Upper lobe of left lung (tissue), 6 donors: ENCODE measurements around the gene HK2. TPM values are rescaled to one million over a fixed set of nuclear protein-coding genes. Genes with fewer than 3 reads are reported as not detected.

ENCODE experiments used
- ATAC-seq, 2 donors: fragments of 200-7000 bp; cut with Tn5 transposase; one replicate each; pipeline ENCODE4 v1.9.1; 2022; ENCODE audit warnings: mild to moderate bottlenecking in 2 of 2, moderate library complexity in 2 of 2; ENCODE audit not compliant: low FRiP score in 2 of 2
- DNase-seq, 2 donors: peaks; one replicate each; pipeline ENCODE4 v3.0.0-alpha.2; 2019 to 2020
- H3K27ac ChIP-seq, 4 donors: fragments of 200-600 bp; sonication (generic); one replicate each; pipeline ENCODE4 v1.5.1; 2016 to 2019
- H3K27me3 ChIP-seq, 4 donors: fragments of 200-600 bp; sonication (generic); one replicate each; pipeline ENCODE4 v1.5.1; 2017 to 2019
- H3K36me3 ChIP-seq, 4 donors: fragments of 200-600 bp; sonication (generic); one replicate each; pipeline ENCODE4 v1.5.1; 2016 to 2019
- H3K4me1 ChIP-seq, 4 donors: fragments of 200-600 bp; sonication (generic); one replicate each; pipeline ENCODE4 v1.5.1; 2018 to 2019
- H3K4me3 ChIP-seq, 4 donors: fragments of 200-600 bp; sonication (generic); one replicate each; pipeline ENCODE4 v1.5.1; 2017 to 2019; ENCODE audit warnings: mild to moderate bottlenecking in 2 of 4, moderate library complexity in 1 of 4
- H3K9me3 ChIP-seq, 4 donors: fragments of 200-600 bp; sonication (generic); one replicate each; pipeline ENCODE4 v1.5.1; 2018 to 2019
- EP300 ChIP-seq, 4 donors: sonication (generic); formaldehyde crosslinking; IDR thresholded peaks; one replicate each; pipeline ENCODE4 v1.5.1; 2017; ENCODE audit warnings: antibody characterized with exemption in 4 of 4, control low read depth in 2 of 4
- POLR2A ChIP-seq, 4 donors: fragments of 450-650 bp; IDR thresholded peaks; one replicate each; pipeline ENCODE4 v1.5.1; 2016 to 2017; ENCODE audit warnings: antibody characterized with exemption in 4 of 4, mild to moderate bottlenecking in 2 of 4
- POLR2AphosphoS5 ChIP-seq, 2 donors: sonication (generic); formaldehyde crosslinking; IDR thresholded peaks; one replicate each; pipeline ENCODE4 v1.5.1; 2017; ENCODE audit warnings: antibody characterized with exemption in 2 of 2
- WGBS, 2 donors: methylation state at CpG; one replicate each; pipeline ENCODE4 v1.1.5; 2017 to 2018; 5-methylcytosine and 5-hydroxymethylcytosine counted together
- total RNA-seq, 6 donors: library from RNA; depleted of rRNA in 4 of 6; stranded (reverse); fragments of >200 nt in 4 of 6; gene quantifications; one replicate each; pipeline versions ENCODE4 v1.1.0 to v1.2.1, GENCODE V29; 2016 to 2021
- TF ChIP-seq, protein P1 (sequence below), 6 experiments: fragments of 450-650 bp in 4 of 6; fragments of 200-600 bp in 2 of 6; sonication (generic) in 2 of 6; IDR thresholded peaks; one replicate each; pipeline ENCODE4 v1.5.1; 2016 to 2019; ENCODE audit warnings: antibody characterized with exemption in 6 of 6
- donor health status: DM: no; HTN: no; CAD: no; lungs with moderate emphysema.
- donor health status: DM: no; HTN: yes; CAD: no; lungs with severe emphysema.

HK2 gene
- total RNA-seq, 6 donors from 2014 or later: 29.0 to 98.8 (median 39.7) TPM

DNA sequence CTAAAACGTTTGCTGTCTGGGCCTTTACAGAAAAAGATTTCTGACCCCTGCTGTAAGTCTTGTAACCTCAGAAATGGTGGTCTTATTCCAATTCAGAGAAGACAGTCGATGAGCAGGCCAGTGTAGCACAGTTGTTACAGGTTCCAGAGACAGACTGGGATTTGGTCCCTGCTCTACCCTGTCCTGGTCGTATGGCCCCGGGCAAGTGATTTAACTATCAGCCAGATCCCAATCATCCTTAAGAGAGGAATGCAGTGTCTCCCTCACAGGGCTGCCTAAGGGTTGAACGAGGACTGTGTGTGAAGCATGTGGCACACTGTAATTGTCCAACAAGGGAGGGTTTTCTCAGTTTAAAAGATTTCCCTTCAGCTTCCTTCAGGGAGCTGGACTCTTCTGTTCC, 47.2 kb downstream of the HK2 start:
- Histone ChIP-seq H3K36me3 (peaks cover 24 to 59% (median 33%) of the 10 kb centered on the region in 4 donors), H3K27me3 (no peaks in the 10 kb centered on the region), H3K4me1 (peaks cover 0 to 3% (median under 1%) of the 10 kb centered on the region in 4 donors), H3K4me3 (no peak overlapping the region), H3K27ac (no peak overlapping the region), H3K9me3 (no peaks in the 10 kb centered on the region)
- no peak for ATAC-seq
- WGBS, 2 donors: 78% methylated on average over 5 of the region's 5 CpGs
- DNase-seq: no peak
- no peak for TF ChIP-seq EP300 (IDR thresholded peaks at IDR 0.05)
- TF ChIP-seq POLR2A (IDR thresholded peaks at IDR 0.05): no peak
- TF ChIP-seq, protein P1, sequence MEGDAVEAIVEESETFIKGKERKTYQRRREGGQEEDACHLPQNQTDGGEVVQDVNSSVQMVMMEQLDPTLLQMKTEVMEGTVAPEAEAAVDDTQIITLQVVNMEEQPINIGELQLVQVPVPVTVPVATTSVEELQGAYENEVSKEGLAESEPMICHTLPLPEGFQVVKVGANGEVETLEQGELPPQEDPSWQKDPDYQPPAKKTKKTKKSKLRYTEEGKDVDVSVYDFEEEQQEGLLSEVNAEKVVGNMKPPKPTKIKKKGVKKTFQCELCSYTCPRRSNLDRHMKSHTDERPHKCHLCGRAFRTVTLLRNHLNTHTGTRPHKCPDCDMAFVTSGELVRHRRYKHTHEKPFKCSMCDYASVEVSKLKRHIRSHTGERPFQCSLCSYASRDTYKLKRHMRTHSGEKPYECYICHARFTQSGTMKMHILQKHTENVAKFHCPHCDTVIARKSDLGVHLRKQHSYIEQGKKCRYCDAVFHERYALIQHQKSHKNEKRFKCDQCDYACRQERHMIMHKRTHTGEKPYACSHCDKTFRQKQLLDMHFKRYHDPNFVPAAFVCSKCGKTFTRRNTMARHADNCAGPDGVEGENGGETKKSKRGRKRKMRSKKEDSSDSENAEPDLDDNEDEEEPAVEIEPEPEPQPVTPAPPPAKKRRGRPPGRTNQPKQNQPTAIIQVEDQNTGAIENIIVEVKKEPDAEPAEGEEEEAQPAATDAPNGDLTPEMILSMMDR (IDR thresholded peaks at IDR 0.05): no peak
- no peak for TF ChIP-seq POLR2AphosphoS5 (IDR thresholded peaks at IDR 0.05)

DNA sequence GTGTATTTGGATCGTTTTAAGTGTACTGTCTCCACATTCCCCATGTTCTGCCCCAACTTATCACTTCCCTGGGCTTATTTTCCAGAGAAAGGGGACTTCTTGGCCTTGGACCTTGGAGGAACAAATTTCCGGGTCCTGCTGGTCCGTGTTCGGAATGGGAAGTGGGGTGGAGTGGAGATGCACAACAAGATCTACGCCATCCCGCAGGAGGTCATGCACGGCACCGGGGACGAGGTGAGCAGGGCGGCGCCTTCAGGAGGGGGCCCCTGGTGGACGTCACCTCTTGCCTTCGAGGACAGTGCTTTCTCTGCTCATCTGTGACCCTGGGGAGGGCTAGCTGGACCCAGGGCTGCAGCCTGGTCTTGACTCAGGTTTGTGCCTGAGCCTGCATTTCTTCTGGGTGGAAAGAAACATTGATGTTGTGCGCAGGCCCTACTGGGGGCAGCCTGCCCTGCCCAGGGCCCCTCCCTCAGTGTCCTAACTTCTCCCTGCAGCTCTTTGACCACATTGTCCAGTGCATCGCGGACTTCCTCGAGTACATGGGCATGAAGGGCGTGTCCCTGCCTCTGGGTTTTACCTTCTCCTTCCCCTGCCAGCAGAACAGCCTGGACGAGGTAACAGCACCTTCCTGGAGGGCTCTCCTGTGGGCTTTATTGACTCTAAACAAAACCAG, 47.8 kb downstream of the HK2 start:
- H3K4me1 ChIP-seq: no peaks in the 10 kb centered on the region
- DNase-seq: peak in 1 of 2 donors; percentile 51

DNA sequence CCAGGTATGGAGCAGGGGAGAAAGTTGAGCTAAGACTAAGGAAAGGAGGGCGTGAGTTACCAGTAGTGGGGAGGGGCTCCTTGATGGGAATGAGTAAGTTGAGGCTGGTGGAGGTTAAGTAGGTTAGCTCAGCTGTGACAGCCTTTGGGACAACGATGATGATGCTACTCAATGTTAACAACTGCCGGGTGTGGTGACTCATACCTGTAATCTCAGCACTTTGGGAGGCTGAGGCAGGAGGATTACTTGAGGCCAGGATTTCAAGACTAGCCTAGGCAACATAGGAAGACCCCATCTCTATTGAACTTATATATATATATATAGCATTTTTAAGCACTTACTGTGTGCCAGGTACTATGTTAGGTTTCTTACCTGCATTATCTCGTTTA, 48.4 kb downstream of the HK2 start:
- Histone ChIP-seq H3K4me3 (no peak overlapping the region), H3K9me3 (no peaks in the 10 kb centered on the region), H3K36me3 (peaks cover 31 to 68% (median 35%) of the 10 kb centered on the region in 4 donors), H3K27me3 (no peaks in the 10 kb centered on the region), H3K27ac (no peak overlapping the region), H3K4me1 (no peaks in the 10 kb centered on the region)
- TF ChIP-seq POLR2AphosphoS5 (IDR thresholded peaks at IDR 0.05): no peak
- TF ChIP-seq, protein P1 (IDR thresholded peaks at IDR 0.05): no peak
- TF ChIP-seq POLR2A (IDR thresholded peaks at IDR 0.05): no peak
- WGBS, 2 donors: 90 to 93% methylated on average over 4 of the region's 4 CpGs
- DNase-seq: no peak
- no peak for ATAC-seq

More for the DNA sequence above, 47.8 kb downstream of the HK2 start:
- no peak for ATAC-seq
- Histone ChIP-seq H3K9me3 (no peaks in the 10 kb centered on the region), H3K4me3 (no peak overlapping the region), H3K36me3 (peaks cover 26 to 64% (median 33%) of the 10 kb centered on the region in 4 donors), H3K27me3 (no peaks in the 10 kb centered on the region), H3K27ac (no peak overlapping the region)
- WGBS, 2 donors: 89 to 90% methylated on average over 19 of the region's 19 CpGs
- TF ChIP-seq, protein P1 (IDR thresholded peaks at IDR 0.05): no peak
- no peak for TF ChIP-seq EP300 (IDR thresholded peaks at IDR 0.05)
- no peak for TF ChIP-seq POLR2A (IDR thresholded peaks at IDR 0.05)
- TF ChIP-seq POLR2AphosphoS5 (IDR thresholded peaks at IDR 0.05): no peak

DNA sequence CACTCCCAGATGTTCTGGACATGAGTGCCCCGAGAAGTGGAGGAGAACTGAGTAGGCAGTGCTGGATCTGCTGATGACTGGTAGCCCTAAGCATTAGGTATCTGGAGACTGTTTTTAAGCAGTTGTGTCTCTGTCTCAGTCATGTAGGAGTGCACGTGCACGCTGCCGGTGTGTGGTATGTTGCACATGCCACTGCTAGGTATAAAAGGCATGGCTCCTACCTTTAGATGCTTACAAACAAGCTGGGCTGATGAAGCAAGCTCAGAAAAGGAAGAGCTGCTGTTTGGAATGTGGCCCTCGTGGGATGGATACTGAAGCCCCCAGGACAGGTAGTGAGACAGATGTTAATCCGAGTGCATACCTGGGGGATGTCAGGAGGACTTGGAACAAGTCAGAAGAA, 49.1 kb downstream of the HK2 start:
- Histone ChIP-seq H3K4me1 (no peaks in the 10 kb centered on the region), H3K4me3 (no peak overlapping the region), H3K36me3 (peaks cover 33 to 72% (median 36%) of the 10 kb centered on the region in 4 donors), H3K9me3 (no peaks in the 10 kb centered on the region), H3K27ac (no peak overlapping the region), H3K27me3 (no peaks in the 10 kb centered on the region)
- TF ChIP-seq POLR2AphosphoS5 (IDR thresholded peaks at IDR 0.05) (no peak), POLR2A (IDR thresholded peaks at IDR 0.05) (no peak), EP300 (IDR thresholded peaks at IDR 0.05) (no peak)
- TF ChIP-seq, protein P1 (IDR thresholded peaks at IDR 0.05): no peak
- no peak for ATAC-seq
- WGBS, 2 donors: 82 to 89% methylated on average over 6 of the region's 6 CpGs
- no peak for DNase-seq
